Esophagus squamous epithelium (tissue), 4 donors: ENCODE data around the gene CLTC.

Source experiments
- CTCF ChIP-seq, 6 experiments: fragments of 450-650 bp in 4 of 6; fragments of 200-600 bp in 2 of 6; sonication (generic) in 2 of 6; IDR thresholded peaks; one replicate each; pipeline ENCODE4 v1.5.1; 2016 to 2019; ENCODE audit warnings: antibody characterized with exemption in 6 of 6, mild to moderate bottlenecking in 4 of 6, moderate library complexity in 4 of 6
- POLR2A ChIP-seq, 4 donors: fragments of 450-650 bp; IDR thresholded peaks; one replicate each; pipeline ENCODE4 v1.6.1; 2017; ENCODE audit warnings: antibody characterized with exemption in 4 of 4, mild to moderate bottlenecking in 4 of 4, moderate library complexity in 3 of 4

GRCh38 chr17:59629174-59629573 is 9.5 kb downstream of the CLTC start:
- TF ChIP-seq CTCF (IDR thresholded peaks at IDR 0.05) (no peak), POLR2A (IDR thresholded peaks at IDR 0.05) (no peak)
